HG02970 (cell line): ENCODE data around the gene NEK8.
"Not testable (repeated sequence)": the region's sequence is repeated elsewhere in the genome, so short reads cannot be mapped to it uniquely, and the experiment has no call there.

Experiments
- ATAC-seq: cut with Tn5 transposase; IDR thresholded peaks from one replicate; pipeline ENCODE4 v1.9.1; 2021; ENCODE audit warnings: mild to moderate bottlenecking, moderate library complexity, moderate number of reproducible peaks; ENCODE audit not compliant: unreplicated experiment, low FRiP score

NEK8 gene

DNA sequence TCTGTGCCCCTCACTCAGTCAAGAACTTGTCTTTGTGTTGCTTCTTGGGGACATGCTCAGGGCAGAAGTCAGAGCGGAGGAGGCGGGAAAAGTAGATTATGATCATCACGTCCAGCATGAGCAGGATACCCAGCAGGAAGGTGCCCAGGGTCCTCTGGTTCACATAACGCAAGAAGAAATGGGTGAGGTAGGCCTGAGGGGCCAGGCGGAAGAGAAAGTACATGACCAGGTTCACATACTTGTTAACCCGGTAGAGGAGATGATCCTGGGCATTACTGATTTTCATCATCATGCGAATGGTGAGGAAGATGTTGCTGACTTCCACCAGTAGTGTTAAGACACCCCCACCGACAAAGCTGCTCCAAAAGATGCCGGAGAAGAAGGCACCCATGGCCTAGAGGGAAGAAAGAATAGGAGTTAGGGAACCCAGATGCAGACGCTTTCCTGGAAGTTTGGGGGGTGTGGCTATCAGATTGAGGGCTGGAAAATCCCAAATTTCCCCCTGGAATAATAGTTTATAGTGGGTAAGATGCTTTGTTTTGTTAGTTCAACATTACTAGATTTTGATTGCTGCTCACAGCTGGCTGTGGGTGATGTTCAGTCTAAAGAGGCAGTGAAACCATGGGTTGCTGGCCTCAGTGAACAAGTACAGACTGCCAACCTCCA lies 4.0 kb upstream of the NEK8 start:
- no peak for ATAC-seq

DNA sequence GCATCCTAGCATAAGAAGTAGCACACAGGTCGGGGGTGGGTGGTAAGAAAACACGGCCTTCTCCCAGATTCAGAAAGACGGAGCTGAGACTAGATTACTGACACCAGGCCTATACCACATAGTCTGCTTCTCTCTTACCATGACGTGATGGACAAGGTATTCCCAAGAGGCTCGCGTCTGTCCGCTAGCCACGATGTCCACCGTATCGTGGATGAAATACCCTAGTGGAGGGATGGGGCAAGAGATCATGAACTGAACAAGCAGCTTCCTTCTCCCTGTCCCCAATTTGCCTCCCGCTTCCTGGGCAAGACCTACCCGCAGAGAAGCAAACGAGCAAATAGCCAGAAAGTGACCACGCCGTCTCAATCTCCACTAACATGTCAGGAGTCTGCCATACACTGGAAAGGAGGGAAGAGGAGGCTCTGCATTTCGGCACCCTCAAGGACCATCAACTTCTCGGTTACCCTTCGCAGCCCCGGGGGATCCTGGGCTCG lies 3.4 kb upstream of the NEK8 start:
- no peak for ATAC-seq

DNA sequence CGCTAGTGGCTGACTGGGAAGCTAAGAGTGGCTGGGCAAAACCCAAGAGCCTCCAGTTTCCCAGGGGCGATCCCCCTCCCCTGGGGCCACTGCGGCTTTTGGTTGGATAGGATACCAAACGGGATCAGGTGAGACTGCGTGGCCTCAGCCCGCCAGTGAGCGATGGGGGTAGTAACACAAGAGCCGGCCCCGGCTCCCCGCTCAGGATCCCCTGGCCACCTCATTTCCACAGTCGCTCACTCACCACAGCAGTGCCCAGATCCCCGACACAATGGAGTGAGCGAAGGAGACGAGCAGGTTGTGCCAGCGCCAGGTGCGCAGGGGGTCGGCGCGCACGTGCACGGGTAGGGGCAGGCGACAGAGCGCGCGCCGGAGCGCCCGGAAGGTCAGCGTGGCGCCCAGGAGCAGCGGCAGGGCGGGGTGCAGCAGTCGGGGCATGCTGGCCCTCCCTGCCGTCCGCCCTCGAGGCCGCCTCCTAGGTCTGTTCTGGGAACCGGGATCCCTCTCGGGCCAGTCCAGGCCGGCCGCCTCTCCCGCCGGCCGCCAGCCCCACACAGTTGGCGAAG lies 2.8 kb upstream of the NEK8 start:
- ATAC-seq: no peak

DNA sequence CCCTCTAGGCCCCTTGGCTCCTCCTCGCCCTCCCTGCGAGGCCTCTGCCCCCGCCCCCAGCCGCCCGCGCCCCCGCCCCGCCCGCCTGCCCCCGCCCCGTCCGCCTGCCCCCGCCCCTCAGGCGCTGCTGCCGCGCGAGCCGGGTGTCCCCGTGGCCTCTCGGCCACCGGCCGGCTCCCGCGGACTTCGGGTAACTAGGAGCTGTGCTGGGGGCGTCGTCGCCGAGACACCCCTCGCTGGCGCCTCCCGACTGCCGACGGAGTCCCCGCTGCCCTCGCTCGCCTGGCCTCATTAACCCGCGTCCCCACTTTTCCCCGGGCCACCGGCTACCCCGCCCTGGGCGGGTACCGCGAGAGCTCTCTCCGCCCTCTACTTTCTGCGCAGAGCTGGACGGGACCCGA lies 2.4 kb upstream of the NEK8 start, which contains the start of gene TLCD1:
Gene TLCD1, minus strand, starts transcription at position 8 of the 401 bp plus-strand sequence. CDS start 136 bp downstream, outside the sequence.
- peak; percentile 1 for ATAC-seq

DNA sequence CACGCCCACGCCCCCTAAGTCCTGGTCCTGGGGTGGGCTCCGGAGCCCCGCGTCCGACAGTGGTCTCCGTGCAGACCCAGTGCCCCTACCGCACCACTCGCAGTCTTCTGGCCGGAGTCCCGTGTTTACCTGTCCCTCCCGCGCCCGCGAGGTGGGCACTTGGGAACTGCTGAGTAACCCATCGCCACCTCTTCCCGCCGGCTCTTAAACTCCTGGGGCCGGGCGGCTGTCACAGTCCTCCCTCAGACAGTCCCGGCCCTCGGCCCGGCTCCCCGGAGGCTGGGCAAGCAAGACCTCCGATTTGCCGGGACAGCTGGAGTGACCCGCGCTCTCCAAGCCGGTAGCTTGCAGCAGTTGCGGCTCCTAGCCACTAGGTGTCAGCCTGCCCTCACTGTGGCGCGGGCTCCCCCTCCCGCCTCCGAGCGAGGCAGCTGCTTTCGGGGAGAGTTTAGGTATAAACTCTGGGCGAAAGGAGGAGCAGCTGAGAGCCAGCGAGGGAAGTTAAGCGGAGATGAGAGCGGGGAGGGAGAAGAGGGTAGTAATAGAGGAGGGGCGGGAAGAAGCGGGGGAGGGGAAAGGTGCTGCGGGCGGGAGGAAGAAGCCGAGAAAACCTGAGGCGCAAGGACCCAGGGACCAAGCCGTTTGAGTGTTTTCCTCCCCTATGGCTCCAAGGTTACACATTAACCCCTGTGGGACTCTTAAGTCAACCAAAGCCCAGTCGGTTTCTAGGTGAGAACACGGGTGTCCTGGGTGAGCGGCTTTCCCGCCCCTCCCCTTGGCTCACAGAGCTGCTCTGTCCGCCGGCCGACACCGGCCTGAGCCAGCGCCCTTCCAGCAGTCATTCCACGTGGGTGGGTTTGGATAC lies 1.7 kb upstream of the NEK8 start:
- ATAC-seq: peak; percentile 41

DNA sequence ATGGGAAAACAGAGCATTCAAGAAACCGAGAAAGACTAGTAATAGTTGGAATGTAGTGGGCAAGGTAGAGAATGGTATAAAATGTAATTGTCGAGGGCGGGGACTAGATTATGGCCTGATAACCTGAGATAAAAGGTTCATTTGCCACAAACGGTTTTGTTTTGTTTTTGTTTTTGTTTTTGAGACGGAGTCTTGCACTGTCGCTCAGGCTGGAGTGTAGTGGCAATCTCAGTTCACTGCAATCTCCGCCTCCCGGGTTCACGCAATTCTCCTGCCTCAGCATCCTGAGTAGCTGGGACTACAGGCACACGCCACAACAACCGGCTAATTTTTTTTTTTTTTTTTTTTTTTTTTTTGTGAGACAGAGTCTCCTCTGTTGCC lies 1.4 kb downstream of the NEK8 start:
- ATAC-seq: no peak

DNA sequence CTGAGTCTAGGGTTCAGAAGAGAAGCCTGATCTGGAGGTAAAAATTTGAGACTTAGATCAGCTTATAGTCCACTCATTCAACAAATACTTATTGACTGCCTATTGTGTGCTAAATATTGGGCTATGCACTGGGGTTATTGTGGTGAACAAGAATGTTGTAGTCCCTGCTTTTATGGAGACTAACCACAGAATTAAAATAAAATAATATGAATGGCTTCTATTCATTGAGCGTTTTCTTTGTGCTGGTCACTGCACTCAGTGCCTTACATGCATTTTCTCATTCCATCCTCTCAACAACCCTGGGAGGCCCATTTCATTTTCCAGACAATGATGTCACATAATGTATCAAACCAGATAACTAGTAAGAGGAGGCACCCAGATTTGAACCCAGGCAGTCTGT lies 4.8 kb downstream of the NEK8 start:
- ATAC-seq: no peak

DNA sequence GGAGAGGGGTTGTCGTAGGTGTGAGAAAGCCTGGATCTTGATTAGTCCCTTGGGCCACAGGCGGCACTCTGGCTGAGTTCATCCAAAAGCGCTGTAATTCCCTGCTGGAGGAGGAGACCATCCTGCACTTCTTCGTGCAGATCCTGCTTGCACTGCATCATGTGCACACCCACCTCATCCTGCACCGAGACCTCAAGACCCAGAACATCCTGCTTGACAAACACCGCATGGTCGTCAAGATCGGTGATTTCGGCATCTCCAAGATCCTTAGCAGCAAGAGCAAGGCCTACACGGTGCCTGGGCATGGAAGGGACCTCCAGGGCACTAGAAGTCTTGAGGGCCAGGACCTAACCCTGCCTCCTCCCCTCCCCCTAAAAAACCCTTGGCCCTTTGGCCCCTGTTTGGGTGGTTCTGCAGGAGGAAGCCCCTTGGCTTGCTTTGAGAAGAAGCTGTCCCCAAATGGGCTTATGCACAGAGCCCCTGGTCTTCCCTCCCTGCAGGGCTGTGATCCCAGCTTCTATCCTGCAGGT lies 6.2 kb downstream of the NEK8 start:
- no peak for ATAC-seq

DNA sequence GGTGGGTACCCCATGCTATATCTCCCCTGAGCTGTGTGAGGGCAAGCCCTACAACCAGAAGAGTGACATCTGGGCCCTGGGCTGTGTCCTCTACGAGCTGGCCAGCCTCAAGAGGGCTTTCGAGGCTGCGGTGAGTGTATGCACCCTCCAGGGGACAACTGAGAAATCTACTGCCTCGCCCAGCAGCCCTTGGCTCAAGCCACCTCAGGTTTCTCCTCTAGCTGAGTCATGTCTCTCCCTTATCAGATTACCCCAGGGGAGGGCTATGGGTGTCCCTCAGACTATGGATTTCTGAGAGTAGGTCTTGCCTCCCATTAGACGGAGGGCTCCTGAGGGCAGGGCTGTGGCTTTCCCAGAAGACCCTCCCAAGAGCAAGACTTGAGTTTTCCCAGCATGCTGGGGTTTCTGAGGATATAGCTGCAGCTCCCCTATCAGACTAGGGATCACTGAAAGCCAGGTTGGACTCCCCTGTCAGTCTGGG lies 6.7 kb downstream of the NEK8 start:
- no peak for ATAC-seq

DNA sequence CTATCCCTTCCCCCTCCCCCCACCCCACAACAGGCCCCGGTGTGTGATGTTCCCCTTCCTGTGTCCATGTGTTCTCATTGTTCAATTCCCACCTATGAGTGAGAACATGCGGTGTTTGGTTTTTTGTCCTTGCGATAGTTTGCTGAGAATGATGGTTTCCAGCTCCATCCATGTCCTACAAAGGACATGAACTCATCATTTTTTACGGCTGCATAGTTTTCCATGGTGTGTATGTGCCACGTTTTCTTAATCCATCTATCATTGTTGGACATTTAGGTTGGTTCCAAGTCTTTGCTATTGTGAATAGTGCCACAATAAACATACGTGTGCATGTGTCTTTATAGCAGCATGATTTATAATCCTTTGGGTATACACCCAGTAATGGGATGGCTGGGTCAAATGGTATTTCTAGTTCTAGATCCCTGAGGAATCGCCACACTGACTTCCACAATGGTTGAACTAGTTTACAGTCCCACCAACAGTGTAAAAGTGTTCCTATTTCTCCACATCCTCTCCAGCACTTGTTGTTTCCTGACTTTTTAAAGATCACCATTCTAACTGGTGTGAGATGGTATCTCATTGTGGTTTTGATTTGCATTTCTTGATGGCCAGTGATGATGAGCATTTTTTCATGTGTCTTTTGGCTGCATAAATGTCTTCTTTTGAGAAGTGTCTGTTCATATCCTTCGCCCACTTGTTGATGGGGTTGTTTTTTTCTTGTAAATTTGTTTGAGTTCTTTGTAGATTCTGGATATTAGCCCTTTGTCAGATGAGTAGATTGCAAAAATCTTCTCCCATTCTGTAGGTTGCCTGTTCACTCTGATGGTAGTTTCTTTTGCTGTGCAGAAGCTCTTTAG lies 7.6 kb downstream of the NEK8 start:
- not testable (repeated sequence) for ATAC-seq

DNA sequence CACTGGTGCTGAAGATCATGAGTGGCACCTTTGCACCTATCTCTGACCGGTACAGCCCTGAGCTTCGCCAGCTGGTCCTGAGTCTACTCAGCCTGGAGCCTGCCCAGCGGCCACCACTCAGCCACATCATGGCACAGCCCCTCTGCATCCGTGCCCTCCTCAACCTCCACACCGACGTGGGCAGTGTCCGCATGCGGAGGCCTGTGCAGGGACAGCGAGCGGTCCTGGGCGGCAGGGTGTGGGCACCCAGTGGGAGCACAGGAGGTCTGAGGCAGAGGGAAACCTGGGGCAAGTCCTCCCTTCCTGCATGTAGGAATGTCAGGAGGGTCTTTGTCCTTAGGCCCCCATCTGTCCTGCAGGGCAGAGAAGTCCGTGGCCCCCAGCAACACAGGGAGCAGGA lies 8.7 kb downstream of the NEK8 start:
- no peak for ATAC-seq

DNA sequence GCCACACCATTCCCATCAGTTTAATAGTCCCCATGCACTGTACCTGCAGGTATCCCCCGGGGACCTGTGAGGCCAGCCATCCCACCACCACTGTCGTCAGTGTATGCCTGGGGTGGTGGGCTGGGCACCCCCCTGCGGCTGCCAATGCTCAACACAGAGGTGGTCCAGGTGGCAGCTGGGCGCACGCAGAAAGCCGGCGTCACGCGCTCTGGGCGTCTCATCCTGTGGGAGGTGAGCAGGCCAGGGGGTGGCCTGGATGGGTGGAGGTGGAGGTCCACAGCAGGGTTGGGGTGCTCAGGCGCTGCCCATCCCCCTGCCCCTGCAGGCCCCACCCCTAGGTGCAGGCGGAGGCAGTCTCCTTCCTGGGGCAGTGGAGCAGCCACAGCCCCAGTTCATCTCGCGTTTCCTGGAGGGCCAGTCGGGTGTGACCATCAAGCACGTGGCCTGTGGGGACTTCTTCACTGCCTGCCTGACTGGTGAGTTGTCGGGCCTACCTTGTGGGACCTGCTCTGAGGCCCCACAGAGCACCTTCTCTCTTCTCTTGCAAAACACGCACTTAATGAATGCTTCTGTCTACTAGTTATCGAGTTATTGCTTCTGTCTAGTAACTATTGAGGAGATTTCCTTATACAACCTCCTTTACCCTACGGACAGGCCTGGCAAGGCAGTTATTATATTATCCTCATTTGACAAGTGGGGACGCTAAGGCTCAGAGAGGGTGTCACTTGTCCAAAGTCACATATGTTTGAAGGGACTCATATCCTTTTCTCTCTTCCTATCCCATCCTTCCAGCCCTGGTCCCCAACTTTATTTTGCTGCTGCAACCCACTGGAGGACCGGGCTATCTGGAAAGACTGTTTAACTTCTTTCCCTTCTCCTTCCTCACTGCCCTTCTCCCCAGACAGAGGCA lies 9.4 kb downstream of the NEK8 start:
- ATAC-seq: peak; percentile 48

DNA sequence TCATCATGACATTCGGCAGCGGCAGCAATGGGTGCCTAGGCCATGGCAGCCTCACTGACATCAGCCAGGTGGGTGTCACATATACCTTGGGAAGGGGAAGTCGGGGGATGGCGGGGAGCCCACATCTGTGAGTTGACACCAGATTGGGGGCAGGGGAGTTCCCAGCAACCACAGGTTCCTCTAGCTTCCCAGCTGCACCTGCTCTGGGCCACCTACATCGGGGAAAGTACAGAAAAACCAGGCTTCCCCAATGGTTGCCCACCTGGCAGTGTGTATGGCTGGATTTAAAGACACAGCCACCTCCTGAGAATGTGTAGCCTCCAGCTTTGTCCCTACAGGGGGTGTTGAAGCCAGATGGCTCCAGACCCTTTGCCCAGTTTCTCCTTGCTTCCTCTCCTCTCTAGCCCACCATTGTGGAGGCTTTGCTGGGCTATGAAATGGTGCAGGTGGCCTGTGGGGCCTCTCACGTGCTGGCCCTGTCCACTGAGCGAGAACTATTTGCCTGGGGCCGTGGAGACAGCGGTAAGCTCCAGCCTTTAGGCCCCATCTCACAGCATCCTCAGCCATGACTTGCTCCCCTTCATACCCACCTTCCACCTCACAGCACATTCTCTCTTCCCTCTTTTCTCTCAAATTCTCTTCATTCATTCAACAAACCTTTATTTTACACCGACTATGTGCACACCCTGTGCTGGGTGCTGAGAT lies 10.2 kb downstream of the NEK8 start:
- ATAC-seq: no peak

DNA sequence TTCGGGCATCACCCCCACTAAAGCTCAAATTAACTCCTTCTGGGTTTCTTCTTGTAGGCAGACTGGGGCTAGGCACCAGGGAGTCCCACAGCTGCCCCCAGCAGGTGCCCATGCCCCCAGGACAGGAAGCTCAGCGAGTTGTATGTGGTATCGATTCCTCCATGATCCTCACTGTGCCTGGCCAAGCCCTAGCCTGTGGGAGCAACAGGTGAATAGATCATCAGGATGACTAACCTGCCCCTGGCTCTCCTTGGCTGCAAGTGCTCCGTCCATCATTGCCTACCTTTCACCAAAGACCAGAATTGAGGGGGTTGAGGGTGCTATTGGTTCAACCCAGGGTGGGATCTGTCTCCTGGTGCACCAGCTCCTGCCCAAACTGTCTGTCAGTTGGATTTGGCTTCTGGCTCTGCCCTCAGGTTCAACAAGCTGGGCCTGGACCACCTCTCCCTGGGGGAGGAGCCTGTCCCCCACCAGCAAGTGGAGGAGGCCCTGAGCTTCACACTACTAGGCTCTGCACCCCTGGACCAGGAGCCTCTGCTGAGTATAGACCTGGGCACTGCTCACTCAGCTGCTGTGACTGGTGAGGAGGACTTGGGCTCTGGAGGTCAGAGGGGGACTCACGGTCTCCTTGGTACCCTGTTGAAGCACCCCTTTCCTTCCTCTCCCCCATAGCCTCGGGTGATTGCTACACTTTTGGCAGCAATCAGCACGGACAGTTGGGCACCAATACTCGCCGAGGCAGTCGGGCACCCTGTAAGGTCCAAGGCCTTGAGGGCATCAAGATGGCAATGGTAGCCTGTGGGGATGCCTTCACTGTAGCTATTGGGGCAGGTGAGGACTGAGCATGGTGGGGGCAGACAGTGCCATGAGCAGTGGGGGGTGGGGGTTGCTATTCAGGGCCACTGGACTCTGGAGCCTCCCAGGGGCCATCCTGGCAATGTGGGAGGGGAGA lies 12.1 kb downstream of the NEK8 start:
- ATAC-seq: no peak

DNA sequence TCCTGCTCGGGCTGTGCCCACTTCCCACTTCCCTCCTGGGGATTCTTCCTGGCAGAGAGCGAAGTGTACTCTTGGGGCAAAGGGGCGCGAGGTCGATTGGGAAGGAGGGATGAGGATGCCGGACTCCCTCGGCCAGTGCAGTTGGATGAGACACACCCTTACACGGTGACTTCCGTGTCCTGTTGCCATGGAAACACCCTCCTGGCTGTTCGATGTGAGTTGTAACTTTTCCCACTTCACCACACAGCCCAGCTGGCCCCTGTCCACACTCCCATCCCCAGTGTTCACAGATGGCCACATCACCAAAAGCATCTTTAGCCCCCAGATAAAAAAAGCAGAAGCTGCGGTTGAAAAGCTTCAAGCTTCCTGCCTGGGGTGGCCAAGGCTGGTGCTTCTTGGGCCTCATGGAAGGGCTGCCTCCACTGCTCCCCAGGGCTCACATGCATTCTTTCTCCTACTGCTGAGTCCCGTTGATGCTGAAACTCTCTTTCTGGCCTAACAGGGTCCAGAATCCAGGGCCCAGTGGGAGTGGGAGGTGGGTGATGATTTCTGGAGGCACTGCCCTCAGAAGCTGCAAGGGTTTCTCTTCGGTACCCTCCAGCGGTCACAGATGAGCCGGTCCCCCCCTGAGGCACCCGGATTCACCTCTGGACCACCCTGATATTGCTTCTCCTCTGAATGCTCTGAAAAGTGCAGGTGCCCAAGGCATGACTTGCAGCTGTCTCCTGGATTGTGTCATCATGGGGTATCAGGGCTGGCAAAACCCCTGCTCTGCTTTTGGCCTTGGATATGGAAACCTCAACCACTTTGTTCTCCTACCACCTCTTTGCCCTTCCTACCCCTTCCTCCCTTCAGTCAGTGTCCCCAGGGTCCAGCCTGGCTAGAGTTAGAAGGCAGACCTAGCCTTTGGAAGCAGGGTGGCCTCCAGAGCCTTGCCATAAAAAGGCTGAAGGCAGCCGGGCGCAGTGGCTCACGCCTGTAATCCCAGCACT lies 13.1 kb downstream of the NEK8 start:
- ATAC-seq: no peak
